EL (cell line): ENCODE results near the gene FUBP3.
A peak's percentile ranks its signal among the peaks of the same experiment; 100 is the strongest.
"Not testable (repeated sequence)": the region's sequence is repeated elsewhere in the genome, so short reads cannot be mapped to it uniquely, and the experiment has no call there.

Experiments used
- DNase-seq: peaks from one replicate; pipeline ENCODE4 v3.0.0-alpha.2; 2016

FUBP3 gene

GRCh38 chr9:130664251-130665028 lies 85.1 kb downstream of the FUBP3 start, which contains the start of gene PRDM12:
TSS of gene PRDM12 (plus strand) at chr9:130664594. CDS start at chr9:130664654, 60 bp downstream.
- DNase-seq, result no peak

GRCh38 chr9:130665029-130665430 lies 85.7 kb downstream of the FUBP3 start:
- no peak for DNase-seq

GRCh38 chr9:130665431-130666392 lies 86.3 kb downstream of the FUBP3 start:
- no peak for DNase-seq

- no peak for DNase-seq
Observed at GRCh38 chr9:130666393-130667119, 87.2 kb downstream of the FUBP3 start.

- DNase-seq, result no peak
Observed at GRCh38 chr9:130667120-130667435, 87.7 kb downstream of the FUBP3 start.

- DNase-seq, result no peak
Observed at GRCh38 chr9:130668196-130668595, 88.8 kb downstream of the FUBP3 start.

- DNase-seq, result no peak
Observed at GRCh38 chr9:130668659-130669058, 89.3 kb downstream of the FUBP3 start.

- DNase-seq, result no peak
Observed at GRCh38 chr9:130669965-130670364, 90.6 kb downstream of the FUBP3 start.

GRCh38 chr9:130670644-130671043 lies 91.3 kb downstream of the FUBP3 start:
- DNase-seq, result no peak

GRCh38 chr9:130672466-130672865 lies 93.1 kb downstream of the FUBP3 start:
- no peak for DNase-seq

GRCh38 chr9:130672933-130673615 lies 93.7 kb downstream of the FUBP3 start:
- no peak for DNase-seq

GRCh38 chr9:130675396-130675795 lies 96.0 kb downstream of the FUBP3 start:
- no peak for DNase-seq

GRCh38 chr9:130677252-130677651 lies 97.9 kb downstream of the FUBP3 start:
- no peak for DNase-seq

- DNase-seq, result peak; percentile 92
Observed at GRCh38 chr9:130680836-130681768, 101.7 kb downstream of the FUBP3 start.

- DNase-seq, result peak; percentile 47
Observed at GRCh38 chr9:130681769-130682420, 102.5 kb downstream of the FUBP3 start.

- DNase-seq, result peak; percentile 84
Observed at GRCh38 chr9:130682421-130683121, 103.2 kb downstream of the FUBP3 start.

GRCh38 chr9:130685104-130685503 lies 105.7 kb downstream of the FUBP3 start:
- DNase-seq, result no peak

GRCh38 chr9:130685945-130686344 lies 106.6 kb downstream of the FUBP3 start:
- not testable (repeated sequence) for DNase-seq

GRCh38 chr9:130687615-130688014 lies 108.2 kb downstream of the FUBP3 start:
- no peak for DNase-seq
